Endothelial cell of umbilical vein (primary cell): ENCODE data around the gene CXCL9. TPM values are rescaled to one million over a fixed set of nuclear protein-coding genes. Genes with fewer than 3 reads are reported as not detected.

Source experiments
- BruUV-seq: library from RNA; stranded (reverse); fragments of 400-500 nt; replicated peaks from 2 replicates; lab custom pipeline; 2021; lab: Mats Ljungman, UMichigan
- CTCF ChIA-PET: fragments of 300-600, 350-600 bp; sonication (Branson Sonifier 250); formaldehyde crosslinking; loops from one replicate; lab custom pipeline; 2021; ENCODE audit warnings: antibody characterized with exemption, inconsistent platforms; lab: Charles Lee
- POLR2A ChIA-PET: fragments of 300-600, 350-600 bp; sonication (Branson Sonifier 250); formaldehyde crosslinking; loops from one replicate; lab custom pipeline; 2021; ENCODE audit warnings: antibody characterized with exemption, inconsistent platforms; lab: Charles Lee
- DNase-seq: peaks from one replicate; pipeline ENCODE4 v3.0.0-alpha.2; 2011; ENCODE audit warnings: low read depth, low spot score
- FAIRE-seq: peaks from 2 replicates; lab custom pipeline; 2011; peaks lifted over from hg19 to GRCh38; lab: Jason Lieb, UNC
- H2AFZ ChIP-seq: 2 replicates; pipeline ENCODE4 v1.6.0; 2012; ENCODE audit warnings: low read depth, low read length, control low read depth, inconsistent platforms
- H3K27ac ChIP-seq: 2 replicates; pipeline ENCODE4 v1.5.1; 2011; ENCODE audit warnings: low read depth, mild to moderate bottlenecking, control low read depth, low read length, moderate library complexity; ENCODE audit not compliant: insufficient read depth
- H3K27me3 ChIP-seq, 2 experiments: 2 replicates each; pipeline versions ENCODE4 v1.6.0 to v1.6.1; 2011; ENCODE audit warnings: low read length in 2 of 2, mixed read lengths in 1 of 2; ENCODE audit not compliant: control insufficient read depth in 2 of 2, insufficient read depth in 2 of 2
- H3K36me3 ChIP-seq, 2 experiments: 2 replicates in 1 of 2; 3 replicates in 1 of 2; pipeline ENCODE4 v1.5.1; 2011; ENCODE audit warnings: low read length in 2 of 2, mild to moderate bottlenecking in 1 of 2, moderate library complexity in 1 of 2; ENCODE audit not compliant: control insufficient read depth in 2 of 2, insufficient read depth in 2 of 2; ENCODE audit errors: extremely low read depth in 1 of 2
- H3K4me1 ChIP-seq: 3 replicates; pipeline ENCODE4 v1.5.1; 2011; ENCODE audit warnings: mild to moderate bottlenecking, low read length; ENCODE audit not compliant: control insufficient read depth, insufficient read depth; ENCODE audit errors: extremely low read depth
- H3K4me2 ChIP-seq: 2 replicates; pipeline ENCODE4 v1.6.1; 2011; ENCODE audit warnings: low read length, control low read depth, mixed read lengths; ENCODE audit not compliant: insufficient read depth
- H3K4me3 ChIP-seq, 3 experiments: fragments of 200-600 bp in 1 of 3; sonication (generic), shearing (Covaris generic) in 1 of 3; replicated peaks in 1 of 3; 2 replicates each; pipeline ENCODE4 v1.5.1; 2011 to 2016; ENCODE audit warnings: control low read depth in 3 of 3, low read length in 3 of 3, mild to moderate bottlenecking in 2 of 3, inconsistent platforms in 1 of 3, low read depth in 1 of 3, moderate library complexity in 1 of 3; ENCODE audit not compliant: insufficient read depth in 1 of 3
- H3K79me2 ChIP-seq: 2 replicates; pipeline ENCODE4 v1.6.0; 2012; ENCODE audit warnings: low read length, inconsistent platforms; ENCODE audit not compliant: control insufficient read depth, insufficient read depth
- H3K9ac ChIP-seq: replicated peaks from 2 replicates; pipeline ENCODE3; 2011; ENCODE audit warnings: low read length, control low read depth; ENCODE audit not compliant: insufficient read depth; ENCODE audit errors: extremely low read depth
- H3K9me1 ChIP-seq: replicated peaks from 3 replicates; pipeline ENCODE4 v1.6.0; 2011; ENCODE audit warnings: mild to moderate bottlenecking, low read length; ENCODE audit not compliant: control insufficient read depth, insufficient read depth; ENCODE audit errors: extremely low read depth
- H3K9me3 ChIP-seq: replicated peaks from 2 replicates; pipeline ENCODE4 v1.5.1; 2012; ENCODE audit warnings: low read length, inconsistent platforms; ENCODE audit not compliant: control insufficient read depth, insufficient read depth
- H4K20me1 ChIP-seq: replicated peaks from 2 replicates; pipeline ENCODE3; 2011; ENCODE audit warnings: mild to moderate bottlenecking, low read length; ENCODE audit not compliant: control insufficient read depth, insufficient read depth; ENCODE audit errors: extremely low read depth
- EZH2 ChIP-seq: IDR thresholded peaks from 2 replicates; pipeline ENCODE4 v1.6.1; 2012; ENCODE audit warnings: borderline replicate concordance, low read depth, mild to moderate bottlenecking, moderate library complexity, low read length, inconsistent platforms; ENCODE audit not compliant: severe bottlenecking
- FOS ChIP-seq: IDR thresholded peaks from 2 replicates; pipeline ENCODE4 v1.6.1; 2011; ENCODE audit warnings: mild to moderate bottlenecking, low read length, moderate library complexity, borderline replicate concordance; ENCODE audit not compliant: insufficient read depth
- GATA2 ChIP-seq: IDR thresholded peaks from 2 replicates; pipeline ENCODE4 v1.7.0; 2011; ENCODE audit warnings: low read depth, mild to moderate bottlenecking, moderate library complexity, mixed read lengths, low read length; ENCODE audit not compliant: insufficient read length, insufficient read depth
- JUN ChIP-seq: IDR thresholded peaks from 2 replicates; pipeline ENCODE4 v1.6.1; 2011; ENCODE audit warnings: borderline replicate concordance, low read depth; ENCODE audit not compliant: insufficient read length, insufficient read depth
- POLR2A ChIP-seq: IDR thresholded peaks from 2 replicates; pipeline ENCODE4 v1.6.1; 2012; ENCODE audit warnings: low read depth, mild to moderate bottlenecking, control low read depth, low read length
- POLR2AphosphoS5 ChIP-seq: IDR thresholded peaks from 2 replicates; pipeline ENCODE4 v1.6.1; 2012; ENCODE audit warnings: low read depth, mild to moderate bottlenecking, control low read depth, low read length, moderate library complexity; ENCODE audit not compliant: insufficient read depth
- dilution Hi-C: fragments of 300-500 bp; cut with MboI; formaldehyde crosslinking; loops from one replicate; pipeline ENCODE4 v1.15.0; 2019; ENCODE audit warnings: low sequenced_read_pairs; ENCODE audit not compliant: extremely low pct_ligation_motif_present
- intact Hi-C: fragments of 100-400 bp; cut with micrococcal nuclease; formaldehyde crosslinking; loops from one replicate; pipeline ENCODE4 v1.10.0; 2022
- polyA plus RNA-seq, 4 experiments: library from polyadenylated mRNA; depleted of rRNA in 3 of 4; stranded (reverse) in 3 of 4; unstranded in 1 of 4; fragments of >200 nt; gene quantifications; 2 replicates each; pipeline versions ENCODE4 v1.2.1 to v1.2.3, GENCODE V29; 2011 to 2012; ENCODE audit warnings: missing spikeins in 1 of 4
- total RNA-seq: library from RNA; stranded (reverse); gene quantifications from 2 replicates; pipeline ENCODE4 v1.2.3, GENCODE V29; 2021
- TF ChIP-seq, protein P1 (sequence below): IDR thresholded peaks from 2 replicates; pipeline ENCODE4 v1.6.1; 2011; ENCODE audit not compliant: insufficient read depth, insufficient read length
- TF ChIP-seq, protein P2 (sequence below), 2 donors: IDR thresholded peaks; 1 replicate in 1 of 2; 2 replicates in 1 of 2; pipeline ENCODE4 v1.5.1; 2011; ENCODE audit warnings: low read length in 2 of 2, mild to moderate bottlenecking in 2 of 2, moderate library complexity in 2 of 2, control low read depth in 1 of 2, inconsistent platforms in 1 of 2, low read depth in 1 of 2; ENCODE audit not compliant: insufficient read depth in 1 of 2; ENCODE audit errors: extremely low read depth in 1 of 2

The CXCL9 gene
- total and polyA plus RNA-seq, 2 donors (not counting 3 experiments of a cell fraction or from before 2014, with no cell fraction given): not detected

DNA sequence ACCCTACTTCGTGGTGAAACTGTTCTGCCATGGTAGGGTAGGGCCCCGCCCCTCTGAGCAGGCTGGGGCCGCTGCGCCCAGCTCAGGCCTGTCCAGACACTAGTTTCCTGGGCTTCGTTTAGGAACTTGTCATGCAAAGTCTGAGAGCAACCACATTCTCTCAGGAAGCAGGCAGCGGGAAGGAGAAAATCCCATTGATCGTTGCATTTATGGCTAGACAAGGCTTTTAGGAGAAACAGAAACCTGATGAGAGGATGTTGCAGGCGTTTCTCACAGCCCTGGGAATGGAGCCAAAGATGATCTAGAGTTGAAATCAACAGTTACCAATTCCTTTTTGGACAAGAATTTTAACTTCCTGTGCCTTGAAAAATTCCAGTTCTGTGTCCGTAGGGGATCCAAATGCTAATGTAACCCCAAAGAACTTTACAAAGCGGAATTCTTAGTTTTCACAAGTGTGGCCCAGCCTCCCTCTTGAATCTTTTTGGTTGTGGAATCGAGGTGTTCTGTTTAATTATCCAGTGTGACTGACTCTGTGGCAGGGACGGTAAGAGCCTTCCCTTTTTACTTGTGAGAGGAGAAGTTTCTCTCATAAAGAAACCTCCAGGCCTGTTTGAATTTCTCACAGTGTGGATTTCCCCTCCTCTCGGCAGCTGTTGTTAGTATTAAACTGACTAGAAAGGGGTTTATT is 4.5 kb upstream of the CXCL9 start:
- TF ChIP-seq POLR2A (no peak), POLR2AphosphoS5 (no peak), EZH2 (no peak), JUN (no peak), FOS (no peak), GATA2 (no peak)
- TF ChIP-seq, protein P1, sequence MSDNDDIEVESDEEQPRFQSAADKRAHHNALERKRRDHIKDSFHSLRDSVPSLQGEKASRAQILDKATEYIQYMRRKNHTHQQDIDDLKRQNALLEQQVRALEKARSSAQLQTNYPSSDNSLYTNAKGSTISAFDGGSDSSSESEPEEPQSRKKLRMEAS: no peak
- TF ChIP-seq, protein P2, sequence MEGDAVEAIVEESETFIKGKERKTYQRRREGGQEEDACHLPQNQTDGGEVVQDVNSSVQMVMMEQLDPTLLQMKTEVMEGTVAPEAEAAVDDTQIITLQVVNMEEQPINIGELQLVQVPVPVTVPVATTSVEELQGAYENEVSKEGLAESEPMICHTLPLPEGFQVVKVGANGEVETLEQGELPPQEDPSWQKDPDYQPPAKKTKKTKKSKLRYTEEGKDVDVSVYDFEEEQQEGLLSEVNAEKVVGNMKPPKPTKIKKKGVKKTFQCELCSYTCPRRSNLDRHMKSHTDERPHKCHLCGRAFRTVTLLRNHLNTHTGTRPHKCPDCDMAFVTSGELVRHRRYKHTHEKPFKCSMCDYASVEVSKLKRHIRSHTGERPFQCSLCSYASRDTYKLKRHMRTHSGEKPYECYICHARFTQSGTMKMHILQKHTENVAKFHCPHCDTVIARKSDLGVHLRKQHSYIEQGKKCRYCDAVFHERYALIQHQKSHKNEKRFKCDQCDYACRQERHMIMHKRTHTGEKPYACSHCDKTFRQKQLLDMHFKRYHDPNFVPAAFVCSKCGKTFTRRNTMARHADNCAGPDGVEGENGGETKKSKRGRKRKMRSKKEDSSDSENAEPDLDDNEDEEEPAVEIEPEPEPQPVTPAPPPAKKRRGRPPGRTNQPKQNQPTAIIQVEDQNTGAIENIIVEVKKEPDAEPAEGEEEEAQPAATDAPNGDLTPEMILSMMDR (IDR thresholded peaks at IDR 0.05; ENCODE audit: extremely low read depth in 1 of 2, insufficient read depth in 1 of 2, low read depth in 1 of 2, low read length in 2 of 2): no peak
- FAIRE-seq: no peak
- Histone ChIP-seq H2AFZ (peak overlapping the region; percentile 72), H3K9me3 (no peaks in the 10 kb centered on the region), H3K27ac (no peak overlapping the region), H3K4me3 (no peak overlapping the region), H3K9ac (no peak overlapping the region), H3K4me1 (peaks cover 5% of the 10 kb centered on the region), H4K20me1 (no peaks in the 10 kb centered on the region), H3K79me2 (no peaks in the 10 kb centered on the region), H3K9me1 (no peaks in the 10 kb centered on the region), H3K4me2 (peak overlapping the region; percentile 31), H3K27me3 (no peaks in the 10 kb centered on the region), H3K36me3 (no peaks in the 10 kb centered on the region)
- intact Hi-C loops: no loop called here
- dilution Hi-C loops: no loop called here
- no TSS peak for BruUV-seq
- ChIA-PET CTCF (interaction anchor here (1.0 kb wide), 1 partner anchor 16 kb away, joined by 4 read pairs; no protein-coding TSS in a partner anchor), POLR2A (no interaction called here)
- DNase-seq: peak; percentile 40
